ENCODE data around the gene SLC9B2.

Gene SLC9B2

GRCh38 chr4:103076747-103077347 is at the start of gene SLC9B2:
SLC9B2 (minus strand) TSS chr4:103076761; CDS start chr4:103067550, 9,211 bp downstream.
- no peak for DNase-seq (ENCODE audit: low read depth in 2 of 2)

GRCh38 chr4:103126126-103126525 is 49.6 kb upstream of the SLC9B2 start:
- no peak for DNase-seq (ENCODE audit: low read depth in 2 of 2)

- no peak for DNase-seq (ENCODE audit: low read depth in 2 of 2)
Observed at GRCh38 chr4:103123114-103123513, 46.6 kb upstream of the SLC9B2 start.

DNA sequence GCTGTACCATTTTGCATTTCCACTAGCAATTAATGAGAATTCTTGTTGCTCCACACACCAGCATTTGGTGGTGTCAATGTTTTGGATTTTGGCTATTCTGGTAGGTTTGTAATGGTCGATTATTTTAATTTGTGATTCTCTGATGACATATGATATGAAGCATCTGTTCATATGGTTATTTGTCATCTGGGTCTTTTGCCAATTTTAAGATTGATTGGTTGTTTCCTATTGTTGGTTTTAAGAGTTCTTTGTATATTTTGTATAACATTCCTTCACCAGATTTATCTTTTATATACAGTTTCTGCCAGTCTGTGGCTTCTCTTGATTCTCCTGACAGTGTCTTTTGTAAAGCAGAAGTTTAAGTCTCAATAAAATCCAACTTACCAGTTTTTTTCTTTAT is 41.6 kb upstream of the SLC9B2 start:
- no peak for DNase-seq (ENCODE audit: low read depth in 2 of 2)

DNA sequence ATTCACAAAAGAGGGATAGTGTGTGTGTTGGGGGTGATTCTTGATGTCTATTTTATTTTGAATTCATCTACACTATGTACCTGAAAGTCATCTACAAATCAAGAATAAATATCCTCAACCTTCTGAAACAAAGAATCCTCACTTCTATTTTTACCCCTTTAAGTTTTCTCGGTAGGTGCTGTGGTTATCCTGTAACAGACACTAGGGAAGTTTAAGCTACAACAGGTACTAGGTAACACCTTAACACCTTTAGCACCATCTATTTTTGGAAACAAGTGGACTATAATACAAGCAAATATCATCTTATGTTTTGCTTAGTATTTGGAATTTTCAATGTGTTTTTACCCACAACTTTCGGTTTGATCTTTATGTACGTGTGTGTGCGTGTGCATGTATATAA is 35.0 kb upstream of the SLC9B2 start:
- DNase-seq (ENCODE audit: low read depth in 2 of 2): no peak

DNA sequence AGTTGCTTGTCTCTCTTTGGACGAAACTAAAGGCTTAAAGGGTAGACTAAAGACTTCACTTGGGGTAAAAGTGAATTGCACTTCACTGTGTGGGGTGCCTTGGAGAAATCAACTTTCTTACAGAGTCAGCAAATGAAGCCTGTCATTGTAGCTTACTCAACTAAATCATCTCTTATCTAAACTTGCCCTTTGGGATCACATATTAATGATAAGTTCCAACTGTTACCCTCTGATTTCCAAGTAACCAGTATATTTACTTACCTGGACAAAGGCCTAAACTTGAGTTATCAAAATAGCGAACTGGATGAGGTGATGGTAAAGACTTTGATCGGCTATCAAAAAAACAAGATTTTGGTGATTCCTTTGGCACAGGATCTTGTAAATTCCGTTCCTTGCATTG is 32.0 kb upstream of the SLC9B2 start:
- DNase-seq (ENCODE audit: low read depth in 2 of 2): no peak

GRCh38 chr4:103105558-103106356 is 29.2 kb upstream of the SLC9B2 start:
- DNase-seq (ENCODE audit: low read depth in 2 of 2): no peak

DNA sequence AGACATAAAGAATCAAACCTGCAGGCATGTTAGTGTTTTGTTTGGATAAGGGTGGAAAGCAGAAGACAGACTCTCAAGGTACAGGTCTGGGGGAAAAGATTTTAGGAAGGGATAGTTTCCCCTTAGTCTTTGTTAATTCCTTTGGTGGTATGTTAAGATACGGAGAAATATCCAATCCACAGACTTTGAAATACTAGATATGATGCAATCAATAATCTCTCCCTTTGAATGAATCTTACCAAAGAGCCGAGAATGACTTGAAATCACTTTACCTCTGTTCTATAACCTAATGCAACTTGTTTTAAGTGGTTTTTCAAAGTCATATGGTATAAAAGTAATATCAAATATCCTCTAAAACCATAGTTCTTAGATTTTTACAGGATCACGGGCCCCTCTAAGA is 28.3 kb upstream of the SLC9B2 start:
- no peak for DNase-seq (ENCODE audit: low read depth in 2 of 2)

- DNase-seq (ENCODE audit: low read depth in 2 of 2): no peak
Observed at GRCh38 chr4:103100691-103101090, 24.1 kb upstream of the SLC9B2 start.

DNA sequence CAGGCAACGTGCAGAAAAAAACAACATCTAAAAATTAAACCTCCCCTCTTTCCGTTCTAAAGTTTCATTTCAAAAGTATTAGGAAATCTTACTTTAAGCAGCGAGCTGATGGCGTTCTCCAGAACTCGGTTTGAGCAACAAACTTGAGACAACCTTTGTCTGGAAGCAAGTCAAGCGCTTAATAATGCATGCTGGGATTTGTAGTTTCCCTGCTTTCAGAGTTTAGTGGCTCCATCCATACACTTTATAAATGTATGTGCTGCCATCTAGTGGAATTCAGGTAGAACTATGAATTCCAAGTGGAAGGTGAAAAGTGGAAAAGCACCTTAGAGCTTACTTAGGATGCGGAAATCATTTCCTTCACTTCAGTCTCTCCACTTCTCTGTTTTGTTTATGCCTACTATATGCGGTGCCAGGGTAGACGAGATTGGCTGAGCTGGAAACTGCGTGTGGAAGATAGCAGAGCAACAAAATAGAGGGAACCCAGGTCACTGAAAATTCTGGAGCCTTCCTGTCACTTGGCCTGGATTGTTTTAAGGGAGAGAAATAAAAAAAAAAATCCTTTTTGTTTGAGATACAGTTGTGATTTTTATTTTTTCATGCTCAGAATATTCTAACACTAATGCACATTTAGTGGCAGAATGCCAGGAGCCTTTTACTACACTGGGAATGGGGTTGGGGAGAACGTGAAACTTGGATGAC is 23.3 kb upstream of the SLC9B2 start, which contains the start of gene BDH2:
Gene BDH2, minus strand, starts transcription at position 144 of the 702 bp plus-strand sequence. CDS start 3,580 bp downstream, outside the sequence.
- peak in 1 of 2 donors; percentile 11 for DNase-seq (ENCODE audit: low read depth in 2 of 2)

- DNase-seq (ENCODE audit: low read depth in 2 of 2): no peak
Observed at GRCh38 chr4:103098756-103099440, 22.3 kb upstream of the SLC9B2 start.

GRCh38 chr4:103098341-103098740 is 21.8 kb upstream of the SLC9B2 start:
- no peak for DNase-seq (ENCODE audit: low read depth in 2 of 2)

- DNase-seq (ENCODE audit: low read depth in 2 of 2): no peak
Observed at GRCh38 chr4:103097112-103097511, 20.6 kb upstream of the SLC9B2 start.

DNA sequence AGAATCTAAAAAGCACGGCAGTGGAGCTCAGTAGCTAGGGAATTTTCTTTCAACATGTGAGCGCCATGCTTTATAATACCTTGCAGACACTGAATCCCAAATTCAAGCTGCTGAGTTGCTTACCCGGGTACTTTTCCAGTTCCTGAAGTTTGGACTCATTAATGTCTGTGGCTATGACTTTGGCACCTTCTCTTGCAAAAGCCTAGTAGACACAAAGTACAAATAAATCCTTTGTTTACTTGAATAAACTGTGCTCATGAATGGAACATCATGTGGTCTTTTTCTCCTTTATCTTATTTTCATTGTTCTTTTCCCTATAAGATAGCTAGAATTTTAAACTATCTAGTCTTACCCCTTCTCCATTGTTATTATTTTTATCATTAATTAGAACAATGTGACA is 18.5 kb upstream of the SLC9B2 start:
- DNase-seq (ENCODE audit: low read depth in 2 of 2): no peak

DNA sequence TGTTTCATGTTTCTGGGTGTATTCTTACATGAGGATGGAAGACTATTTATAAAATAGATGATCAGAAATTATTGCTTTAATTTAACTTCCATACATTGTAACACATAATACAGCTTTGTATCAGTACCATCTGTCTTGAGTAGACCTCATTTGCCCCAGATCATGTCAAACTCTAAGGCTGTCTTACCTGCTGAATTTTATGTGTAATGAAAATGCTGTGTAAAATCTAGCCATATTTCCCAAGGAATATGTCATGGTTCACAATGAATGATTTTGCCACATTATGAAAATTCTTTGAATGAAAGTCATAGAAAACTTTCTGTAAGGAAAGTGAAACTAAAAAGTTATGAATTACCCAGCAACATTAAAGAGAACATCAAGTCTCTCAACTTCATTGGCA is 15.7 kb upstream of the SLC9B2 start:
- DNase-seq (ENCODE audit: low read depth in 2 of 2): no peak

- no peak for DNase-seq (ENCODE audit: low read depth in 2 of 2)
Observed at GRCh38 chr4:103091601-103092223, 15.2 kb upstream of the SLC9B2 start.

GRCh38 chr4:103089481-103089880 is 12.9 kb upstream of the SLC9B2 start:
- DNase-seq (ENCODE audit: low read depth in 2 of 2): no peak

DNA sequence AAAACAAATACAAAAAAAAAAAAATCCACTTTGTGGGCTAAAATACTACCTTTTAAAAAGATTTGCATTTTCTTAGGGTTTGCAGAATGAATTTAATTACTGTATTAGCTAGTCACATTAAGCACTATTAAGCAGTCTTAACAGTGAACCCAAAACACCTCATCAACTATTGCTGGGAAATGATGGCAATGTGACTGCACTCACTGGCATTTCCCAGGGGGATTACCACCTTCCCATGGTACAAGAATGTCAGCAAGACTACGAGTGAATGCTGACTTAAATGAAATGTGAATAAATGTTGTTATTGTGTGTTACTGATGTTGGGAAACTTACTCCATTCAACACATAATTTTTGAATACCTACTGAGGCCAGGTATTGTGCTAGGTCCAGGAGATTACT is 10.0 kb upstream of the SLC9B2 start:
- no peak for DNase-seq (ENCODE audit: low read depth in 2 of 2)

GRCh38 chr4:103085555-103086196 is 9.1 kb upstream of the SLC9B2 start:
- no peak for DNase-seq (ENCODE audit: low read depth in 2 of 2)

- no peak for DNase-seq (ENCODE audit: low read depth in 2 of 2)
Observed at GRCh38 chr4:103079621-103080020, 3.1 kb upstream of the SLC9B2 start.

Data from stimulated activated CD4-positive, alpha-beta T cell treated with anti-CD3 and anti-CD28 coated beads, Interleukin-1b, Interleukin-23, amount 100 ng/mL, for 1 hour (primary cell).